Measurements from ENCODE around the gene TNFAIP8L1.

Gene TNFAIP8L1

DNA sequence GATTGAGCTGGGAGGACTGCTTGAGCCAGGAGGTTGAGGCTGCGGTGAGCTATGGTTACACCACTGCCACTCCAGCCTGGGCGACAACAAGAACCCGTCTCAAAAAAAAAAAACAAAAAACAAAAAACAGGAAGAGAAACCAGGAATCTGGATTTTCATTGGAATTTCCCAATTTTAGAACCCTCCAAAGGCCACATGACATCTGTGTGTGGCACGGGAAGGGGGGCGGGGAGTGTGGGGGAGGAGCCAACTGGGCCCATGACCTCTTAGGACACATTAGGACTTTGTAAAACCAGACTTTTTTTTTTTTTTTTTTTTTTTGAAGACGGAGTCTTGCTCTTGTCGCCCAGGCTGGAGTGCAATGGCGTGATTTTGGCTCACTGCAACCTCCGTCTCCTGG is 52.1 kb downstream of the TNFAIP8L1 start:
- TF ChIP-seq, protein P1, sequence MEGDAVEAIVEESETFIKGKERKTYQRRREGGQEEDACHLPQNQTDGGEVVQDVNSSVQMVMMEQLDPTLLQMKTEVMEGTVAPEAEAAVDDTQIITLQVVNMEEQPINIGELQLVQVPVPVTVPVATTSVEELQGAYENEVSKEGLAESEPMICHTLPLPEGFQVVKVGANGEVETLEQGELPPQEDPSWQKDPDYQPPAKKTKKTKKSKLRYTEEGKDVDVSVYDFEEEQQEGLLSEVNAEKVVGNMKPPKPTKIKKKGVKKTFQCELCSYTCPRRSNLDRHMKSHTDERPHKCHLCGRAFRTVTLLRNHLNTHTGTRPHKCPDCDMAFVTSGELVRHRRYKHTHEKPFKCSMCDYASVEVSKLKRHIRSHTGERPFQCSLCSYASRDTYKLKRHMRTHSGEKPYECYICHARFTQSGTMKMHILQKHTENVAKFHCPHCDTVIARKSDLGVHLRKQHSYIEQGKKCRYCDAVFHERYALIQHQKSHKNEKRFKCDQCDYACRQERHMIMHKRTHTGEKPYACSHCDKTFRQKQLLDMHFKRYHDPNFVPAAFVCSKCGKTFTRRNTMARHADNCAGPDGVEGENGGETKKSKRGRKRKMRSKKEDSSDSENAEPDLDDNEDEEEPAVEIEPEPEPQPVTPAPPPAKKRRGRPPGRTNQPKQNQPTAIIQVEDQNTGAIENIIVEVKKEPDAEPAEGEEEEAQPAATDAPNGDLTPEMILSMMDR (IDR thresholded peaks at IDR 0.05; ENCODE audit: low read depth, low read length, missing control alignments) = no peak
- in situ Hi-C loops (cut with HindIII; ENCODE audit: low sequenced_read_pairs) = no loop called here
- H3K4me3 ChIP-seq (ENCODE audit: low read depth, low read length) = no peak overlapping the region
- no peak for DNase-seq (ENCODE audit: low read depth)

DNA sequence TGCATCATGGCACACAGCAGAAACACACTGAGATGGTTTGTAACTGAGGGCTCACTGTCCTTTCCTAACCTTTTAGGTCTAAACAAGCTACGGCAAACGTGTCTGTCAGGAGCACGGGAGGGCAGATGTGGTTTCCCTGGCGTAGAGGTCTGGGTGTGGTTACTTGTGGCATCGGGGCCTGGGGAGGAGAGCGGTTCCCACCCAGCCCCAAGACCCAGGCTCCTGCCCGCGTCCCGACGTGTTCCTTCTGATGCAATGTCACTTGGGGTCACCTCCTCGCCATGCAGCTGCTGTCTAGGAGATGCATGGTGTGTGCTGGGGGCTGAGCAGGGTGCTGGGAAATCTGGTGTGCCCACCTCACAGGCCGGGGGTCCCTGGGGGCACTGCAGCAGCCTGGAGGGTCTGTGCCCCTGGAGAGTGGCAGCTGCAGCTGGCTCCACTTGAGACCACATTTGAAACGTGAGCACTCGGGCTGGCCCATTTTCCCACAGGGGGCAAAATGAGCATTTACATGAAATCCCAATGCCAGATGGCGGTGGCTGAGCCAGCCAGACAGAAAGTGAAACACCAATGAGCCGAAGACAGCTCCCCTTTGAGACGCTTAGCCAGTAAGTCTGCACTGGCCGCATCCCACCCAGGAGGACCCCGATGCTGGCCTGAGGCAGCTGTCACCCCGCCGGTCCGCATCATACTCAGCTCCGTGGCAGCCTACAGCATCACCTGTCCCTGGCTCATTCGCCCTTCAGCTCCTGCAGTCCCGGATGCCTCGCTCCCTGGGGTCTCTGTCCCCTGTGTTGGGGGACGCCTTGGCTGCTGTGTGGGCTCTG is 53.1 kb downstream of the TNFAIP8L1 start:
- no peak overlapping the region for H3K4me3 ChIP-seq (ENCODE audit: low read depth, low read length)
- in situ Hi-C loops (cut with HindIII; ENCODE audit: low sequenced_read_pairs) = no loop called here

DNA sequence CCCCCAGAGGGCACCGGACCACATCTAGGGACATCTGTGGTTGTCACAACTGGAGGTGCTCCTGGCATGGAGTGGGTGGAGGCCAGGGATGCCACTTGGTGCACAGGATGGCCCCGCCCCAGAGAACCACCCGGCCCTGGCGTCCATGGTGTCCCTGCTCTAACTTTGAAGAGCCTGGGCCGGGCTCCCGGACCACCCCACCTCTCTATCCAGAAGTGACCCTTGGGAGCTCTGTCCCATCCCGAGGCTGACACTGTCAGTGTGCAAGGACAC is 53.7 kb downstream of the TNFAIP8L1 start:
- TF ChIP-seq, protein P1 (IDR thresholded peaks at IDR 0.05; ENCODE audit: low read depth, low read length, missing control alignments) = no peak
- no peak overlapping the region for H3K4me3 ChIP-seq (ENCODE audit: low read depth, low read length)
- no peak for DNase-seq (ENCODE audit: low read depth)
- in situ Hi-C loops (cut with HindIII; ENCODE audit: low sequenced_read_pairs) = no loop called here

More for the DNA sequence above, 53.1 kb downstream of the TNFAIP8L1 start:
- no peak for DNase-seq (ENCODE audit: low read depth)
- TF ChIP-seq, protein P1 (IDR thresholded peaks at IDR 0.05; ENCODE audit: low read depth, low read length, missing control alignments) = no peak

DNA sequence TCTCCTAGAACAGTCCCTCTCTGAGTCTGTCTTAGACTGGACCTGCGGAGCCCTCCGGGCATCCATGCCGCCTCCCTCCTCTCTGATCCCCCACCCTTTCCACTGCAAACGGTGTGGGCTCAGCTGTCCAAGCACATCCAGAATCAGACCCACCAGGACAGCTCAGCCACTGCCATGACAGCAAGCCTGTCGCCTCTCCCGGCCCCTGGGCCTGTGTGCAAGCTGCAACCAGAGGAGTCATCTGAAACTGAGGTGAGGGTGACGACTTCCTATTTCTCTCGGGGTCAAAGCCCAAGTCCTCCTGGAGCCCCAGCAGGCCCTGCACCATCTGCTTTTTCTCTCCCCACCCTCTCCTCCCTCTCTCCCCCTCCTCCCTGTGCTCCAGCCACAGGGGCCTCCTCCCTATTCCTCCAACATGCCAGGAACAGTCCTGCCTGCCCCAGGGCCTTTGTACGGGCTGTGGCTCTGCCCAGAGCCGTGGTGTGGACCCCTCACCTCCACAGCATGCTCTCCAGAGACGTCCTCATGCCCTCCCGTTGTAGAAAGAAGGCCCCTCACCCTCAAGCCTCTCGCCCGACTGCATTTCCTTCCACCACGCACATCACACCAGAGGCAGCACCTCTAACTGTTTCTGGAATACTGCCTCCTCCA is 54.3 kb downstream of the TNFAIP8L1 start:
- in situ Hi-C loops (cut with HindIII; ENCODE audit: low sequenced_read_pairs) = no loop called here
- no peak for DNase-seq (ENCODE audit: low read depth)
- TF ChIP-seq, protein P1 (IDR thresholded peaks at IDR 0.05; ENCODE audit: low read depth, low read length, missing control alignments) = no peak
- no peak overlapping the region for H3K4me3 ChIP-seq (ENCODE audit: low read depth, low read length)

DNA sequence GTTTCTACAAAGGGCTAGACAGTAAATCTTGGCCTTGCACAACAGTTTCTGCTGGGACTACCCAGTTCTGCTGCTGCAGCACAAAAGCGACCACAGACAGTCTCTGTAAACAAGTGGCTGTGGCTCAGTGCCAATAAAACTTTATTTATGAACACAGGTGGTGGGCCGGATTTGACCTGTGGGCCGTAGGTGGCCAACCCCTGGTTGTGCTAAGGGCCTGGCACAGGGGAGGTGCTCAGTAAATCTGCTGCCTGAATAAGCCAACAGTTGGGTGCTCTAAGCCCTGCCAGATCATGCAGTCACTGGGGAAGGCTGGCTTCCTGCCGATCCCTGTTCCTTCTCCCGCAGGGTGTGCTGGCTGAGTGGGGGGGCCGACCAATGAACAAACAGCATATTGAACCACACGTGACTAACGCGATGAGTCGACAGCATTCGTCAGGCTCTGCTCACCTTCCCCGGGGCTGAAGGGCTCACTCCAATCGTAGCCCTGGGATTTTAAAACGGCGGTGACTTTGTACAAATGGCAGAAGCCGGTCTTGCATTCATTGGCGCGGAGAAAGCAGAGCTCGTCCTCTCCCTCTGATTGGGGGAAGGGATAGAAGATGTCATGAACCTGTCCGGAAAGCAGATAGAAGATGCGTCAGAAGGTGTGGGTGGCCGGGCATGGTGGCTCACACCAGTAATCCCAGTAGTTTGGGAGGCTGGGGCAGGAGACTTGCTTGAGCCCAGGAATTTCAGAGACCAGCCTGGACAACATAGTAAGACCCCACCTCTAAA is 55.1 kb downstream of the TNFAIP8L1 start:
- in situ Hi-C loops (cut with HindIII; ENCODE audit: low sequenced_read_pairs) = no loop called here
- TF ChIP-seq, protein P1 (IDR thresholded peaks at IDR 0.05; ENCODE audit: low read depth, low read length, missing control alignments) = no peak
- DNase-seq (ENCODE audit: low read depth) = peak; percentile 94

DNA sequence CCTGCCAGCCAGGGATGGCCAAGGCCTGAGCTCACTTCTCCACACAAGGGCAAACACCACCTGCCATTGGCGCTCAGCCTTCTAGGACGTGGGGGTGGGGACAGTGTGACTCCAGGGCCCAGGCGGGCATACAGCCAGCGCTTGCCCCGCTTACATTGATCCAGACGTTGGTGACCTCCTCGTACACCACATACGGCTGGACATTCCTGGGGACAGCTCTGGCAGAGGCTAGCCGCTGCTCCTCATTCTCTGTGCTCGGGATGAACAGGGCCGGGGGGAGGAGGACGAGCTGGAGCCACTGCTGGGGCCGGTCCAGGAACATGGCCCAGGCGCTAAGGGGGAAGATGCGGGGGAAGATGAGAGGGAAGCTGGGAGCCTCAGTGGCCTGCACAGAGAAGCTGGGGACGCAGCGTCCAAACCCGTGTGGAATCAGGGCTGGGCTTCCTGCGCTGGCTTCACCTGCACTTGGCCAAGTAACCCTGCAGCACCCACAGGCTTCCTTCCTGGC is 56.0 kb downstream of the TNFAIP8L1 start:
- H3K4me3 ChIP-seq (ENCODE audit: low read depth, low read length) = no peak overlapping the region
- no peak for DNase-seq (ENCODE audit: low read depth)
- TF ChIP-seq, protein P1 (IDR thresholded peaks at IDR 0.05; ENCODE audit: low read depth, low read length, missing control alignments) = no peak
- in situ Hi-C loops (cut with HindIII; ENCODE audit: low sequenced_read_pairs) = no loop called here

More for the DNA sequence above, 55.1 kb downstream of the TNFAIP8L1 start:
- H3K4me3 ChIP-seq (ENCODE audit: low read depth, low read length) = peak overlapping the region; percentile 10
